ENCODE measurements around the gene TPPP2. TPM values are rescaled to one million over a fixed set of nuclear protein-coding genes. Genes with fewer than 3 reads are reported as not detected.

The TPPP2 gene
- total RNA-seq, 2 experiments from 2014 or later = not detected

- Mint-ChIP-seq H3K27ac (no peak overlapping the region), H3K4me1 (ENCODE audit: low read depth) (peaks cover 11% of the 10 kb centered on the region), H3K36me3 (ENCODE audit: low read depth) (no peaks in the 10 kb centered on the region), H3K4me3 (no peak overlapping the region), H3K27me3 (peaks cover 17% of the 10 kb centered on the region), H3K9me3 (no peaks in the 10 kb centered on the region)
- H3K4me1 ChIP-seq (ENCODE audit: insufficient read depth, low read length) = peaks cover 15% of the 10 kb centered on the region
- intact Hi-C loops (cut with DNase I, micrococcal nuclease) = no loop called here
- DNase-seq (peak in 4 of 14 experiments; percentile 30 to 44 (median 40)), ATAC-seq (ENCODE audit: poor library complexity) (peak; percentile 46)
- ChIA-PET POLR2A (interaction anchor here (1.1 to 2.0 kb wide), 3 partner anchors 27 to 60 kb away, joined by 3 to 8 read pairs (median 7); no protein-coding TSS in a partner anchor), CTCF (interaction anchor here (1.7 to 1.9 kb wide), 2 partner anchors 29 to 60 kb away, joined by 4 to 10 read pairs; no protein-coding TSS in a partner anchor)
- no peaks in the 10 kb centered on the region for H3K36me3 ChIP-seq (ENCODE audit: insufficient read depth, low read length)
- no peak for TF ChIP-seq CTCF (IDR thresholded peaks at IDR 0.05)
- no peaks in the 10 kb centered on the region for H3K27me3 ChIP-seq (ENCODE audit: control insufficient read depth in 1 of 2, insufficient read depth in 2 of 2, low read length in 2 of 2)
- no peaks in the 10 kb centered on the region for H3K9me3 ChIP-seq (ENCODE audit: control insufficient read depth in 1 of 2, insufficient read depth in 1 of 2, low read length in 2 of 2)
- H3K4me3 ChIP-seq (ENCODE audit: low read length) = no peak overlapping the region
- no peak overlapping the region for H3K27ac ChIP-seq (ENCODE audit: low read depth in 1 of 2, low read length in 2 of 2)
Observed at GRCh38 chr14:21043974-21044618, 14.1 kb downstream of the TPPP2 start.

GRCh38 chr14:21047378-21047781, 17.4 kb downstream of the TPPP2 start:
- H3K4me3 ChIP-seq (ENCODE audit: low read length) = no peak overlapping the region
- Mint-ChIP-seq H3K27ac (no peak overlapping the region), H3K4me1 (ENCODE audit: low read depth) (peaks cover 11% of the 10 kb centered on the region), H3K9me3 (no peaks in the 10 kb centered on the region), H3K4me3 (no peak overlapping the region), H3K27me3 (peaks cover 22% of the 10 kb centered on the region), H3K36me3 (ENCODE audit: low read depth) (no peaks in the 10 kb centered on the region)
- H3K4me1 ChIP-seq (ENCODE audit: insufficient read depth, low read length) = peaks cover 15% of the 10 kb centered on the region
- ATAC-seq (ENCODE audit: poor library complexity) (no peak), DNase-seq (no peak)
- intact Hi-C loops (cut with DNase I, micrococcal nuclease) = no loop called here
- POLR2A ChIA-PET = interaction anchor here (0.5 kb wide), 1 partner anchor 240 kb away, joined by 3 read pairs; no protein-coding TSS in a partner anchor
- H3K36me3 ChIP-seq (ENCODE audit: insufficient read depth, low read length) = no peaks in the 10 kb centered on the region
- no peaks in the 10 kb centered on the region for H3K9me3 ChIP-seq (ENCODE audit: control insufficient read depth in 1 of 2, insufficient read depth in 1 of 2, low read length in 2 of 2)
- no peaks in the 10 kb centered on the region for H3K27me3 ChIP-seq (ENCODE audit: control insufficient read depth in 1 of 2, insufficient read depth in 2 of 2, low read length in 2 of 2)
- no peak for TF ChIP-seq CTCF (IDR thresholded peaks at IDR 0.05)
- CTCF ChIA-PET = interaction anchor here (1.2 to 1.9 kb wide), 3 partner anchors 15 to 45 kb away, joined by 3 to 9 read pairs (median 8); no protein-coding TSS in a partner anchor
- no peak overlapping the region for H3K27ac ChIP-seq (ENCODE audit: low read depth in 1 of 2, low read length in 2 of 2)

GRCh38 chr14:21048638-21049037, 18.6 kb downstream of the TPPP2 start:
- Mint-ChIP-seq H3K27ac (no peak overlapping the region), H3K36me3 (ENCODE audit: low read depth) (no peaks in the 10 kb centered on the region), H3K27me3 (peaks cover 16% of the 10 kb centered on the region), H3K4me1 (ENCODE audit: low read depth) (peaks cover 11% of the 10 kb centered on the region), H3K9me3 (no peaks in the 10 kb centered on the region), H3K4me3 (no peak overlapping the region)
- DNase-seq (no peak), ATAC-seq (ENCODE audit: poor library complexity) (no peak)
- Histone ChIP-seq H3K9me3 (ENCODE audit: control insufficient read depth in 1 of 2, insufficient read depth in 1 of 2, low read length in 2 of 2) (no peaks in the 10 kb centered on the region), H3K27ac (ENCODE audit: low read depth in 1 of 2, low read length in 2 of 2) (no peak overlapping the region), H3K4me1 (ENCODE audit: insufficient read depth, low read length) (peaks cover 10% of the 10 kb centered on the region), H3K36me3 (ENCODE audit: insufficient read depth, low read length) (no peaks in the 10 kb centered on the region), H3K27me3 (ENCODE audit: control insufficient read depth in 1 of 2, insufficient read depth in 2 of 2, low read length in 2 of 2) (no peaks in the 10 kb centered on the region), H3K4me3 (ENCODE audit: low read length) (no peak overlapping the region)
- TF ChIP-seq CTCF (IDR thresholded peaks at IDR 0.05) = no peak
- ChIA-PET CTCF (interaction anchor here (1.9 kb wide), 1 partner anchor 34 kb away, joined by 8 read pairs; no protein-coding TSS in a partner anchor), POLR2A (no interaction called here)
- intact Hi-C loops (cut with DNase I, micrococcal nuclease) = no loop called here

Data from CD4-positive, alpha-beta T cell (primary cell).